Kidney (tissue), 14 donors: ENCODE measurements around the gene SPTBN1. TPM values are rescaled to one million over a fixed set of nuclear protein-coding genes. Genes with fewer than 3 reads are reported as not detected.

Experiments
- DNase-seq, 5 donors: peaks; one replicate each; pipeline ENCODE4 v3.0.0-alpha.2; 2013 to 2020
- FAIRE-seq: peaks from 2 replicates; lab custom pipeline; 2012; peaks lifted over from hg19 to GRCh38; lab: Jason Lieb, UNC
- H3K27ac ChIP-seq, 2 donors: one replicate each; pipeline ENCODE4 v1.7.0; 2013; ENCODE audit warnings: low read depth in 2 of 2, low read length in 2 of 2, inconsistent platforms in 1 of 2
- H3K27me3 ChIP-seq: one replicate; pipeline ENCODE4 v1.7.1; 2013; ENCODE audit warnings: low read length, inconsistent platforms; ENCODE audit not compliant: control insufficient read depth, insufficient read depth
- H3K36me3 ChIP-seq, 3 donors: one replicate each; pipeline versions ENCODE4 v1.7.0 to v1.7.1; 2013; ENCODE audit warnings: low read length in 3 of 3, control low read depth in 1 of 3, inconsistent platforms in 1 of 3; ENCODE audit not compliant: insufficient read depth in 3 of 3, control insufficient read depth in 2 of 3
- H3K4me1 ChIP-seq, 3 donors: one replicate each; pipeline versions ENCODE4 v1.7.0 to v1.7.1; 2013; ENCODE audit warnings: low read length in 3 of 3, inconsistent platforms in 1 of 3, low read depth in 1 of 3; ENCODE audit not compliant: control insufficient read depth in 2 of 3, insufficient read depth in 2 of 3
- H3K4me3 ChIP-seq, 3 donors: one replicate each; pipeline versions ENCODE4 v1.7.0 to v1.8.1; 2013; ENCODE audit warnings: low read length in 3 of 3, control low read depth in 1 of 3, inconsistent platforms in 1 of 3
- H3K9ac ChIP-seq, 3 donors: one replicate each; pipeline versions ENCODE4 v1.7.0 to v1.7.1; 2013; ENCODE audit warnings: low read length in 3 of 3, control low read depth in 1 of 3, inconsistent platforms in 1 of 3
- H3K9me3 ChIP-seq, 3 donors: one replicate each; pipeline versions ENCODE4 v1.7.0 to v1.7.1; 2013; ENCODE audit warnings: low read length in 3 of 3, control low read depth in 1 of 3, inconsistent platforms in 1 of 3; ENCODE audit not compliant: control insufficient read depth in 2 of 3, insufficient read depth in 1 of 3
- CTCF ChIP-seq: IDR thresholded peaks from 3 replicates; pipeline ENCODE4 v1.5.1; 2012; ENCODE audit warnings: mild to moderate bottlenecking, moderate library complexity, borderline replicate concordance; ENCODE audit not compliant: insufficient read depth; ENCODE audit errors: extremely low read depth
- intact Hi-C: fragments of 100-400 bp; cut with DNase I; formaldehyde crosslinking; loops from one replicate; pipeline ENCODE4 v1.11.1; 2022
- polyA plus RNA-seq: library from polyadenylated mRNA; stranded (reverse); fragments of 350-450 nt; fragmentation: Illumina TruSeq; extraction: RNeasy Lipid Tissue Mini Kit (QIAGEN cat#74804); gene quantifications from one replicate; pipeline ENCODE4 v1.2.3, GENCODE V29; 2014; ENCODE audit warnings: low read depth, low replicate concordance; ENCODE audit not compliant: insufficient read depth
- total RNA-seq: library from RNA; stranded (reverse); fragmentation: NEBNext Ultra II Directional; extraction: Animal tissue kit (Norgen Biotek cat#: 25700); gene quantifications from one replicate; pipeline ENCODE4 v1.2.1, GENCODE V29; 2021
- donor health status: control.
- donor health status: control.
- donor health status: control.
- donor health status: control.
- donor health status: control.
- donor health status: DM: yes; HTN: yes; CAD: no.
- donor health status: Normal renal cell carcinoma (clear cell type).

Gene SPTBN1
- total and polyA plus RNA-seq, 2 donors from 2014 or later: 93.2 to 313 TPM

- no peak overlapping the region for H3K27ac ChIP-seq
- H3K36me3 ChIP-seq: no peaks in the 10 kb centered on the region
- no peak overlapping the region for H3K4me3 ChIP-seq
- peaks cover 0 to 19% (median 0%) of the 10 kb centered on the region in 3 donors for H3K4me1 ChIP-seq
- H3K27me3 ChIP-seq: no peaks in the 10 kb centered on the region
- H3K9ac ChIP-seq: no peak overlapping the region
- intact Hi-C loops: no loop called here
- no peak for FAIRE-seq
- H3K9me3 ChIP-seq: no peaks in the 10 kb centered on the region
- no peak for TF ChIP-seq CTCF
- DNase-seq: no peak
Observed at GRCh38 chr2:54461261-54461660, 5.1 kb downstream of the SPTBN1 start.

- no peaks in the 10 kb centered on the region for H3K36me3 ChIP-seq
- intact Hi-C loops: no loop called here
- TF ChIP-seq CTCF: no peak
- DNase-seq (no peak), FAIRE-seq (no peak)
- no peaks in the 10 kb centered on the region for H3K27me3 ChIP-seq
- no peak overlapping the region for H3K4me3 ChIP-seq
- H3K9ac ChIP-seq: no peak overlapping the region
- no peak overlapping the region for H3K27ac ChIP-seq
- peaks cover 0 to 9% (median 0%) of the 10 kb centered on the region in 3 donors for H3K4me1 ChIP-seq
- H3K9me3 ChIP-seq: no peaks in the 10 kb centered on the region
Observed at GRCh38 chr2:54464341-54464740, 8.2 kb downstream of the SPTBN1 start.

GRCh38 chr2:54465143-54465542 lies 9.0 kb downstream of the SPTBN1 start:
- intact Hi-C loops: no loop called here
- FAIRE-seq: no peak
- no peak overlapping the region for H3K9ac ChIP-seq
- H3K4me3 ChIP-seq: no peak overlapping the region
- peaks cover 0 to 9% (median 0%) of the 10 kb centered on the region in 3 donors for H3K4me1 ChIP-seq
- no peaks in the 10 kb centered on the region for H3K9me3 ChIP-seq
- no peak overlapping the region for H3K27ac ChIP-seq
- H3K36me3 ChIP-seq: no peaks in the 10 kb centered on the region
- H3K27me3 ChIP-seq: no peaks in the 10 kb centered on the region
- TF ChIP-seq CTCF: no peak
- DNase-seq: no peak

DNA sequence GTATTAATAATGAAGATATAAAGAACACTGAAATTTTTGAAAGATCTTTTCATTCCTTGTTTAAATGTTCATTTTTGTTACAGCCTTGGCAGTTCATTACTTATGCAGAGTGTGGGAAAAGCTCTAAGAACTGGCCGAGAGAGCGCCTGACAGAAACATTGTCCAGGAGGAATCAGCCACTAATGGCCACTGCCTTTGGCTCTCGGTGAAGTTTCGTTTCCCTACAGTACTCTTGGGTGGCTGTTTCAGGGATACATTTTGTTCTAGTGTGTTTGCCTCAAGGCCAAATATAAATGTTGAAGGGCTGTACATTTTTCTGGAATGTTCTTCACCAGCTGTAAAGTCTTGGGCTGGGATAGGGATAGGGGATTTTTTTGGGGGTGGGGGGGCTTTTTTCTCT lies 10.7 kb downstream of the SPTBN1 start:
- Histone ChIP-seq H3K4me3 (no peak overlapping the region), H3K9ac (no peak overlapping the region), H3K27ac (peak overlapping the region; percentile 22 to 52), H3K36me3 (no peaks in the 10 kb centered on the region), H3K9me3 (no peaks in the 10 kb centered on the region), H3K27me3 (no peaks in the 10 kb centered on the region), H3K4me1 (peaks cover 0 to 15% (median 6%) of the 10 kb centered on the region in 3 donors)
- no peak for TF ChIP-seq CTCF
- DNase-seq (no peak), FAIRE-seq (peak; percentile 21)
- intact Hi-C loops: no loop called here
